Endodermal cell (in vitro differentiated cells): ENCODE data around the gene AGFG1. TPM values are rescaled to one million over a fixed set of nuclear protein-coding genes. Genes with fewer than 3 reads are reported as not detected.

Experiments used
- DNase-seq: peaks from one replicate; pipeline ENCODE4 v3.0.0-alpha.2; 2017
- H3K27ac ChIP-seq: 2 replicates; pipeline ENCODE4 v1.5.1; 2013; ENCODE audit warnings: mild to moderate bottlenecking, low read depth, low read length, moderate library complexity
- H3K27me3 ChIP-seq: 2 replicates; pipeline ENCODE4 v1.6.1; 2013; ENCODE audit warnings: mild to moderate bottlenecking, low read length, moderate library complexity; ENCODE audit not compliant: insufficient read depth, control insufficient read depth, poor library complexity, severe bottlenecking
- H3K36me3 ChIP-seq: 2 replicates; pipeline ENCODE4 v1.7.0; 2013; ENCODE audit warnings: mild to moderate bottlenecking, low read length, moderate library complexity; ENCODE audit not compliant: control insufficient read depth, insufficient read depth
- H3K4me1 ChIP-seq: one replicate; pipeline ENCODE4 v1.7.0; 2013; ENCODE audit warnings: low read length; ENCODE audit not compliant: control insufficient read depth, insufficient read depth
- H3K4me3 ChIP-seq: 2 replicates; pipeline ENCODE4 v1.5.1; 2013; ENCODE audit warnings: mild to moderate bottlenecking, low read length, moderate library complexity
- H3K9ac ChIP-seq: 2 replicates; pipeline ENCODE4 v1.6.1; 2013; ENCODE audit warnings: mild to moderate bottlenecking, low read length, moderate library complexity; ENCODE audit not compliant: poor library complexity, severe bottlenecking; ENCODE audit errors: extremely low read depth
- H3K9me3 ChIP-seq: 2 replicates; pipeline ENCODE4 v1.6.1; 2013; ENCODE audit warnings: mild to moderate bottlenecking, low read length, moderate library complexity; ENCODE audit not compliant: control insufficient read depth
- H3K27ac Mint-ChIP-seq: 2 replicates; pipeline ENCODE4 v1.8.0; 2020; ENCODE audit warnings: mixed read lengths
- H3K27me3 Mint-ChIP-seq: 2 replicates; pipeline ENCODE4 v1.8.0; 2021; ENCODE audit warnings: mild to moderate bottlenecking, mixed read lengths; ENCODE audit not compliant: insufficient read depth
- H3K36me3 Mint-ChIP-seq: 2 replicates; pipeline ENCODE4 v1.8.0; 2020; ENCODE audit warnings: low read depth, mixed read lengths
- H3K4me1 Mint-ChIP-seq: 2 replicates; pipeline ENCODE4 v1.8.0; 2020; ENCODE audit warnings: mixed read lengths
- H3K4me3 Mint-ChIP-seq: 2 replicates; pipeline ENCODE4 v1.8.0; 2020; ENCODE audit warnings: mild to moderate bottlenecking, moderate library complexity, mixed read lengths
- H3K9me3 Mint-ChIP-seq: 2 replicates; pipeline ENCODE4 v1.8.0; 2020; ENCODE audit warnings: mild to moderate bottlenecking, mixed read lengths
- CTCF ChIP-seq: fragments of 200-600 bp; sonication (generic); conservative IDR thresholded peaks from 2 replicates; pipeline ENCODE4 v1.5.0; 2021; ENCODE audit warnings: antibody characterized with exemption, mild to moderate bottlenecking
- WGBS, 2 experiments: methylation state at CpG; one replicate each; pipeline versions ENCODE4 v1.1.5 to v1.1.7; 2013; ENCODE audit warnings: missing lambda C conversion rate in 2 of 2, mixed read lengths in 1 of 2; ENCODE audit not compliant: insufficient coverage in 1 of 2, insufficient read length in 1 of 2; 5-methylcytosine and 5-hydroxymethylcytosine counted together
- microRNA-seq: library from miRNA; unstranded; fragments of <30 nt; microRNA quantifications from one replicate; pipeline ENCODE4 v1.2.0, GENCODE V29; 2020; ENCODE audit warnings: borderline microRNAs expressed
- total RNA-seq, 2 donors: library from RNA; stranded (reverse); fragmentation: NEBNext Ultra II Directional in 1 of 2; extraction: Animal tissue kit (Norgen Biotek cat#: 25700) in 1 of 2; gene quantifications; 2 replicates in 1 of 2; 3 replicates in 1 of 2; pipeline ENCODE4 v1.2.1, GENCODE V29; 2021

AGFG1 gene
- total RNA-seq, 2 donors from 2014 or later, result 90.3 to 92.0 TPM

- Histone ChIP-seq H3K27me3 (no peaks in the 10 kb centered on the region), H3K9ac (no peak overlapping the region), H3K36me3 (no peaks in the 10 kb centered on the region), H3K9me3 (no peaks in the 10 kb centered on the region), H3K4me1 (no peaks in the 10 kb centered on the region), H3K27ac (no peak overlapping the region), H3K4me3 (no peak overlapping the region)
- Mint-ChIP-seq H3K9me3 (no peaks in the 10 kb centered on the region), H3K4me3 (no peak overlapping the region), H3K27ac (no peak overlapping the region), H3K27me3 (peaks cover 3% of the 10 kb centered on the region), H3K36me3 (no peaks in the 10 kb centered on the region), H3K4me1 (no peaks in the 10 kb centered on the region)
- 80% methylated on average over 1 of the region's 2 CpGs; no CpG with 5 or more reads in 1 of the 2 experiments for WGBS, 2 experiments
- DNase-seq, result no peak
- TF ChIP-seq CTCF, result no peak
Observed at GRCh38 chr2:227610123-227610522, 138.2 kb downstream of the AGFG1 start.

Small RNAs within 50 kb of the gene (microRNA-seq; reads per million reads assigned to microRNA genes)
- not detected for gene MIR5703

Other genes with a start within 250 kb of the AGFG1 start
- 10 to 100 TPM; 74.8 to 93.0 TPM for gene MFF, start 146.9 kb upstream of the AGFG1 start, total RNA-seq
- not detected for gene TM4SF20, start 92.8 kb upstream of the AGFG1 start, total RNA-seq
- not detected for gene SCYGR1, start 84.2 kb upstream of the AGFG1 start, total RNA-seq
- gene SCYGR2, start 126.7 kb downstream of the AGFG1 start, total RNA-seq, result not detected
- gene SCYGR3, start 142.7 kb downstream of the AGFG1 start, total RNA-seq, result not detected
- gene SCYGR4, start 145.3 kb downstream of the AGFG1 start, total RNA-seq, result not detected
- not detected for gene SCYGR5, start 194.6 kb downstream of the AGFG1 start, total RNA-seq
- gene SLC19A3, start 245.9 kb downstream of the AGFG1 start, total RNA-seq, result 1 to 10 TPM in 1 of 2 donors, under 1 TPM in 1; 0.68 to 1.1 TPM